Activated T-helper 1 cell treated with anti-CD3 and anti-CD28 coated beads, Interleukin-2, amount 50 U/mL, for 16 hours (primary cell): ENCODE data around the gene PCDHGB2.
"Not testable (repeated sequence)": the region's sequence is repeated elsewhere in the genome, so short reads cannot be mapped to it uniquely, and the experiment has no call there.

Experiments used
- DNase-seq, 2 donors: peaks; one replicate each; pipeline ENCODE4 v3.0.0-alpha.2; 2020; ENCODE audit warnings: low read depth in 1 of 2, low spot score in 1 of 2

PCDHGB2 gene

DNA sequence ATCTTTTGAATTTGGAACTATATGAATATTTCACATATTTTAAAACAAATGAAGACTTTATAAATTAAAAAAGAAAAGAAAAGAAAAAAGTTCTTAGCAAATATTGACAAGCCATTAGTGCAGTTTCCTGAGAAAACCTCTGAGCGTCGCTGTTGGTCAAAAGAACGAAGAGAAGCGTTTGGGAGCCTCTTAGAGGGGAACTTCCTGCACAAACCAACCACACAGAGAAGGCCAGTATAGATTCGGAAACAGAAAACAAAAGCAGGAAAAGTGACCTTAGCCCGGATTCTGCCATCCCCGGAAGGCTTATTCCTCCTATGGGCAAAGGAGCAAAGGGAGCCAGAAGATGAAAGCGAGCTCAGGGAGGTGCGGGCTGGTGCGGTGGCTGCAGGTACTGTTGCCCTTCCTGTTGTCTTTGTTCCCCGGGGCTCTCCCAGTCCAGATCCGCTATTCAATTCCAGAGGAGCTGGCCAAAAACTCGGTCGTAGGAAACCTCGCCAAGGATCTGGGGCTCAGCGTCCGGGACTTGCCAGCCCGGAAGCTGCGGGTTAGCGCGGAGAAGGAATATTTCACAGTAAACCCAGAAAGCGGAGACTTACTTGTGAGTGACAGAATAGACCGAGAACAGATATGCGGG is at the start of gene PCDHGB2:
TSS of gene PCDHGB2 (plus strand) at position 205 of the 637 bp plus-strand sequence. CDS start at position 347, 142 bp downstream.
- DNase-seq, result no peak

DNA sequence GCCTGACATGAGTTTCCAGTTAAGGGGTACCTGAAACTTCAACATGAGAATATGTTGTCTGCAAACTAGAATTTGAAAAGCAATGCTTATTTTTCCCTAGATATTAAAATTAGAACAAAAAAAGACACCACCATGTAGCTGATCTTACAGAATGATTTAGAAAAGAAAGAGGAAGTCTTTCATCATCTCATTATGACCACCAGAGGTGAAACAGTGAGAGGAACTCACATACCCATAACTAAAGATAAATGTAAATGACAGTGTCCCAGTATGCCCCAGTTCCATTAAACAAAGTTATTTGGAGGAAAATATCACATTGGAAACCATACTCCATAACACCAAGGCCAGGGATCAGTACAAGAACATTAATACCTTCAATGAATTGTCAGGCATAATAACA is 46.1 kb upstream of the PCDHGB2 start:
- DNase-seq, result no peak

- not testable (repeated sequence) for DNase-seq
These were observed 42.8 kb upstream of the PCDHGB2 start for GRCh38 chr5:141316963-141317362.

DNA sequence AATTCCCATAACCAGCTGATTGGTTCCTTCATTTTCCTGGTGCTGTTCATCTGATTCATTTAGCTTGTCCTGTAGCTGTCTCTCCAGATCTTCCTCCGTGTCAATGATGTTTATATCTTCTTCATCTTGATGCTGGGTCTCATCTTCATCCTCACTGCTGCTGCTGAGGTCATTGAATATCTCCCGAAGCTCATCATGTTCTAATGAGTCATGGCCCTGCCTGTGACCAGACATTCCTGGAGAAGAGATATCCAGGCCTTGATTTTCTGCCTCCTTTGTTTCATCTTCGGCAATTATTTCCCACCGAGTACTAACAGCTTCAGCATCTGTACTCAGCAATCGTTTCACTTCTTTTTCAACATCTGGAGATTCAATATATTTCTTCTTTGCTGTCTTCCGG is 40.6 kb upstream of the PCDHGB2 start:
- no peak for DNase-seq

GRCh38 chr5:141319699-141320098 is 40.1 kb upstream of the PCDHGB2 start:
- no peak for DNase-seq

- peak; percentile 85 to 87 for DNase-seq
These were observed 39.3 kb upstream of the PCDHGB2 start, which contains the start of gene TAF7 for GRCh38 chr5:141320225-141321169. Gene TAF7 (minus strand): TSS chr5:141320784. CDS start chr5:141320044, 740 bp downstream.

DNA sequence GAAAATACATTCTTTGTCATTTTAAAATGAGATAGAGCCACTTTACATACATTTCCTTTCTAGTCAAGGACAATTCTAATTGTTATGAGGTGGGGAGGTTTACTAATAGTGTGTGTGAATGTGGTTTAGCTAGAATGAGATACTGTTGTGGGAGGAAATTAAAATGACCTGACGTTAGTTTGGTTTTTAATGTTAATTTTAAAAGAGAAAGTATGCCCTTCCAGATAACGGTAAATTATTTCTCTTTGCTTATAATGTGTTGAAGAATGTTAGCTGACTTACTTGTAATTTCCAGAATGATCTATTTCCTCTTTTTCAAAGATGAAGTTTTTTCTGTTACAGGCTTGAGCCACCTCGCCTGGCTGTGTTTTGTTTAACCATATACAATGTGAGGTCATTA is 37.5 kb upstream of the PCDHGB2 start:
- DNase-seq, result no peak

DNA sequence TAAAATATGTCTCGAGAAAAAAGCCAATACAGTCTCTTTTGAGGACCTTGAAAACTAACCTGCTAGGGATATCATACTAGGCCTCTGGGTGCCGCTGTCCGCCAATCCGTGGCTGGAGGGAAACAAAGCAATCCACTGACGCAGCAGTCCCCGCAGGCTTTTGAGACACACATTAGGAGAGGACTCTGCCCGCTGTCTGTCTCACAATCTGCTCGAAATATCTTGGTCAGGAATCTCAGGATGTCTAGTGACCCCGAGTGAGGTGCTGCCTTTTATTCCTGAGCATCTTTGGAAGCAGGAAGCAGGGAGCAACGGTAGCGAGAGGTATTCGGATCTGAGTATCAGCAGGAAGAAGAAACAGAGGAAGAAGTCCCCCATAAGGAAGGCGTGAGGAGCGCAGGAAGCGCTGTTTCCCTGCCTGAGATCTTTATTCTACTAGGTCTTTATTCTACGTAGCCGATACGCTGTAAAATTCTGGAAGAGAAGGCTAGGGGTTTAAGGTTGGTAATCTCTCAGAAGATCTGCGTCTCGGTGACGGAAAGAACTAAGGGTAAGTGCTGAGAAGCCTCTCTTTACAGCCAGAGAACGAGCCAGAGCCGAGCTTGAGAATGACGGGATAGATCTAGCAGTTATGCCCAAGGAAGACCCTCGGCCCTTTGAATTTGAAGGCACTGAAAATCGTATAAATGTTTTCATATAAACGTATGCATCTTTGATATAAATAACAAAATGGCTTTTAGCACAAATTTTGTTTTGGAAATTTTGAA is 33.5 kb upstream of the PCDHGB2 start:
- peak; percentile 33 to 45 for DNase-seq

DNA sequence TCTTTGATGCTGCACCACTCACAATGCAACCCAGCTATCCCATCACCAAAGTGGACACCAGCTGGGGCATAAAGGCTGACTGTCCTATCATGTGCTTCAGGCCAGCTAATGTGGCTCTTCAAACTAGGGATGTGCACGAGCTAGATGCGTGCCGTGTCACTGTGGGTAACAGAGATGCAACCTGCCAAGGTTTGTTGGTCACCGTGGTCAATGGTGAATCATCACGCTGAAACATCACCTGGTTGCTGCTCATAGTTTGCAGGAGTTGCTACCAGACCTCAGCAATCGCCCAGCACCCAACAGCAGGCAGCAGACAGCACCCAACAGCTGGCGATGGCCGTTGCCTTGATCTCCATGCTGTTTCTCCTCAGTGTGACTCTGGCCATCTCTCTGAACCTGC is 31.6 kb upstream of the PCDHGB2 start:
- DNase-seq, result no peak

DNA sequence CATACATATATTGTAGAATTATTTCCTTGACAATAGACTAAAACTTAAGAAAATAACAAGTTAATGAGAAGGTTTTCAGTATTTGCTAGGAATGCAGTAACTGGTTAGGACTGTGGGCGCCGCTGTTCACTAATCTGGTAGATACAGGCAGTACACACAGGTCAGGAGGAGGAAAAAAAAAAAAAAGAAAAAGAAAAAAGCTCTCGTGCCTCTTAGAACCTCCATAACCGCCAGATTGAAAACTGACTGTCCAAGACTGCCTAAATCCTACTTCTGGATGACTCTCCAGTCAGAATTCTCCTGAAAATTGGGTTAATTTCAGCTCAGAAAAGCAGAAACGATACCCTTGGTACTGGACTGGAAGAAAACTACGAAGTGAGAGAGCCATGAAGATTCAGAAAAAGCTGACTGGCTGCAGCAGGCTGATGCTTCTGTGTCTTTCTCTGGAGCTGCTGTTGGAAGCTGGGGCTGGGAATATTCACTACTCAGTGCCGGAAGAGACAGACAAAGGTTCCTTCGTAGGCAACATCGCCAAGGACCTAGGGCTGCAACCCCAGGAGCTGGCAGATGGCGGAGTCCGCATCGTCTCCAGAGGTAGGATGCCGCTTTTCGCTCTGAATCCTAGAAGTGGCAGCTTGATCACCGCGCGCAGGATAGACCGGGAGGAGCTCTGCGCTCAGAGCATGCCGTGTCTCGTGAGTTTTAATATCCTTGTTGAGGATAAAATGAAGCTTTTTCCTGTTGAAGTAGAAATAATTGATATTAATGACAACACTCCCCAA is 29.3 kb upstream of the PCDHGB2 start, which contains the start of gene PCDHGA1:
TSS of gene PCDHGA1 (plus strand) at position 216 of the 782 bp plus-strand sequence.
- no peak for DNase-seq

GRCh38 chr5:141332571-141332970 is 27.2 kb upstream of the PCDHGB2 start:
- not testable (repeated sequence) for DNase-seq

DNA sequence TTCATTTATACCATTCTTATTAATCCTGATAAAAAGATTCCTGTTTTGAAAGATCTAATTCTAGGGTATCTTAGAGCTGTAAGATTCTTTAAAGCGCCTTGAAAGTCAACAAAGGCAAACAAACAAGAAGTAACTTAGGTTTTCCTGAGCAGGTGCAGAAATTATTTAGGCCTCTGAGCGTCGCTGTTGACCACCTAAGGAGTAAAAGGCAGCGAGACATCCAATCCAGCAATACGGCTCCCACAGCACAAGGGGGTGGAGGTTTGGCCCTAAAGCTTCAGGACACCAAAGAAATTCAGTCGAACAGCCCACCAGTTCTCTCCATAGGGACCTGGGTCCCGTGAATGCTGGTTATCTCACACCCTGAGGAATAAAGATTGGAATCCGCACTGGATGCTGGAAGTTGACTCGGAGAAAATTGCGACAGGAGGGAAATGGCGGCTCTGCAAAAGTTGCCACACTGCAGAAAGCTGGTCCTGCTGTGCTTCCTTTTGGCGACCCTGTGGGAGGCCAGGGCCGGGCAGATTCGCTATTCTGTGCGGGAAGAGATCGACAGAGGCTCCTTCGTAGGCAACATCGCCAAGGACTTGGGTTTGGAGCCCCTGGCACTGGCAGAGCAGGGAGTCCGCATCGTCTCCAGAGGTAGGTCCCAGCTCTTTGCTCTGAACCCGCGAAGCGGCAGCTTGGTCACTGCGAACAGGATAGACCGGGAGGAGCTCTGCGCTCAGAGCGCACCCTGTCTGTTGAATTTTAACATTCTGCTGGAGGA is 21.1 kb upstream of the PCDHGB2 start, which contains the start of gene PCDHGA2:
TSS of gene PCDHGA2 (plus strand) at position 223 of the 769 bp plus-strand sequence.
- no peak for DNase-seq

- not testable (repeated sequence) for DNase-seq
These were observed 18.9 kb upstream of the PCDHGB2 start for GRCh38 chr5:141340781-141341354.

- DNase-seq, result no peak
These were observed 17.0 kb upstream of the PCDHGB2 start for GRCh38 chr5:141342773-141343172.

DNA sequence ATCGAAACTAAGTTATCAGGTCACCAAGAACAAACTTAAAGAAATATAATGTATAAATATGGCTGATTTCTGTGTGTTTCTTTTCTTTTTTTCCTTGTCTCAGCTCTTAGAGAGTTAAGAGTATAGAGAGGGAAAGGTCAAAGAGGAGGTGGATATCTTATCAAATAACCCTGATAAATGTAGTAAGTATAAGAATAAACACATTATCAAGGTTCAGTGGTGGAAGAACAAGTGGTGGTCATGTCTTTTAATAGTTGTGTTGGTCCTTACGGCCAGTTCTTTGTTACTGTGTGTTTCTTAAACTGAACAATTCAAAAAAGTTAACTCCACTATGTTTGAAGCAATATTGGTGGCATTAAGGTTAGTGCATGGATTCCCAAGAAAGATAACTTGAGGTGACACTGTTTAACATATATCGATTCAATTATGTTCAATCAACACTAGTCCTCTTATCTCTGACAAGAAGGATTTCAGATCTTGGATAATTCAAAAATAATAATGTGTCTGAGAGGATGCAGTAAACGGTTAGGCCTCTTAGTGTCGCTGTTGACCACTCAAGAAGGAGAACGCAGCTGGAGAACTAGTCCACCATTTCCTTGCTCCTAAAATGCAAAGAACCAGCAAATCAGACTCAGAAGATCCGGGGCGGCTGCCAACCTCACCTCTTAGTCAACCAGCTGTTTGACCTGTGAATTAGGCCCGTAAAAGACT is 16.4 kb upstream of the PCDHGB2 start, which contains the start of gene PCDHGA3:
TSS of gene PCDHGA3 (plus strand) at position 588 of the 711 bp plus-strand sequence. CDS start 205 bp downstream, outside the sequence.
- DNase-seq, result no peak

- no peak for DNase-seq
These were observed 15.8 kb upstream of the PCDHGB2 start for GRCh38 chr5:141343953-141344463.

DNA sequence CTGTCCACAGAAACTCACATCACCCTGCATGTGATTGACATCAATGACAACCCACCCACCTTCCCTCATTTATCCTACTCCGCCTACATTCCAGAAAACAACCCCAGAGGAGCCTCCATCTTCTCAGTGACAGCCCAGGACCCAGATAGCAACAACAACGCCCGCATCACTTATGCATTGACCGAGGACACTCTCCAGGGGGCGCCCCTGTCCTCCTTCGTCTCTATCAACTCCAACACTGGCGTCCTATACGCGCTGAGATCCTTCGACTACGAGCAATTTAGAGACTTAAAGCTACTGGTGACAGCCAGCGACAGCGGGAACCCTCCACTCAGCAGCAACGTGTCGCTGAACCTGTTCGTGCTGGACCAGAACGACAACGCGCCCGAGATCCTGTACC is 14.5 kb upstream of the PCDHGB2 start:
- no peak for DNase-seq

DNA sequence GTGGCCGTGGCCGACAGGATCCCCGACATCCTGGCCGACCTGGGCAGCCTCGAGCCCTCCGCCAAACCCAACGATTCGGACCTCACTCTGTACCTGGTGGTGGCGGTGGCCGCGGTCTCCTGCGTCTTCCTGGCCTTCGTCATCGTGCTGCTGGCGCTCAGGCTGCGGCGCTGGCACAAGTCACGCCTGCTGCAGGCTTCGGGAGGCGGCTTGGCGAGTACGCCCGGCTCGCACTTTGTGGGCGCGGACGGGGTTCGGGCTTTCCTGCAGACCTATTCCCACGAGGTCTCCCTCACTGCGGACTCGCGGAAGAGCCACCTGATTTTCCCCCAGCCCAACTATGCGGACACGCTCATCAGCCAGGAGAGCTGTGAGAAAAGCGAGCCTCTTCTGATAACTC is 13.8 kb upstream of the PCDHGB2 start:
- not testable (repeated sequence) for DNase-seq
